PFSK-1 (cell line): ENCODE data around the gene RAPH1.

Experiments used
- FOXP2 ChIP-seq: optimal IDR thresholded peaks from 2 replicates; pipeline ENCODE3; 2011; ENCODE audit warnings: borderline replicate concordance, control low read depth, inconsistent platforms; ENCODE audit not compliant: insufficient read depth; ENCODE audit errors: extremely low read length, extremely low read depth
- POLR2AphosphoS5 ChIP-seq: IDR thresholded peaks from 2 replicates; pipeline ENCODE4 v1.6.1; 2012; ENCODE audit warnings: low read depth, mild to moderate bottlenecking, control low read depth, low read length, moderate library complexity
- SIN3A ChIP-seq: IDR thresholded peaks from 2 replicates; pipeline ENCODE4 v1.6.1; 2012; ENCODE audit warnings: mild to moderate bottlenecking, low read length, moderate library complexity, borderline replicate concordance; ENCODE audit not compliant: insufficient read depth
- TAF1 ChIP-seq: IDR thresholded peaks from 2 replicates; pipeline ENCODE4 v1.6.1; 2012; ENCODE audit warnings: low read length, control low read depth, borderline replicate concordance; ENCODE audit not compliant: insufficient read depth
- TF ChIP-seq, protein P1 (sequence below), 2 experiments: IDR thresholded peaks; 2 replicates each; pipeline versions ENCODE4 v1.6.1 to v1.8.0; 2011 to 2012; ENCODE audit warnings: low read depth in 2 of 2, low read length in 2 of 2, control low read depth in 1 of 2, inconsistent platforms in 1 of 2, mild to moderate bottlenecking in 1 of 2, moderate library complexity in 1 of 2; ENCODE audit not compliant: insufficient read depth in 1 of 2

RAPH1 gene

DNA sequence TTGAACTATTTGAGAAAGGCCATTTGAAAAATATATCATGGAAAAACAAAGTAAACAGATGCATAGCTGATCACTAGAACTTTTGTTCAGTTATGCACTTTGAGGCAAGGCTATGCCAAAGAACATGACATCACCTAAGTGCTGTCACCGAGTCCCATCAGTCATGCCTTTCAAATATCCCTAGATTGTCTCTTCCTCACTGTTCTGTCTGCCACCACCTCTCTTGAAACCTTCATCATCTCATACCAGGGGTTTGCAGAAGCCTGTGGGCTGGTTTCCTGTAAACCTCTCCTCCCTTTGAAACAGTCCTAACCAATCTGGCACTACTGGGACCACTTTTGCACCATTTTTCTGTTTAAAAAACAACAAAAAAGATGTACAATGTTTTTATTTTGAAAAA, 12.3 kb upstream of the RAPH1 start:
- TF ChIP-seq, protein P1, sequence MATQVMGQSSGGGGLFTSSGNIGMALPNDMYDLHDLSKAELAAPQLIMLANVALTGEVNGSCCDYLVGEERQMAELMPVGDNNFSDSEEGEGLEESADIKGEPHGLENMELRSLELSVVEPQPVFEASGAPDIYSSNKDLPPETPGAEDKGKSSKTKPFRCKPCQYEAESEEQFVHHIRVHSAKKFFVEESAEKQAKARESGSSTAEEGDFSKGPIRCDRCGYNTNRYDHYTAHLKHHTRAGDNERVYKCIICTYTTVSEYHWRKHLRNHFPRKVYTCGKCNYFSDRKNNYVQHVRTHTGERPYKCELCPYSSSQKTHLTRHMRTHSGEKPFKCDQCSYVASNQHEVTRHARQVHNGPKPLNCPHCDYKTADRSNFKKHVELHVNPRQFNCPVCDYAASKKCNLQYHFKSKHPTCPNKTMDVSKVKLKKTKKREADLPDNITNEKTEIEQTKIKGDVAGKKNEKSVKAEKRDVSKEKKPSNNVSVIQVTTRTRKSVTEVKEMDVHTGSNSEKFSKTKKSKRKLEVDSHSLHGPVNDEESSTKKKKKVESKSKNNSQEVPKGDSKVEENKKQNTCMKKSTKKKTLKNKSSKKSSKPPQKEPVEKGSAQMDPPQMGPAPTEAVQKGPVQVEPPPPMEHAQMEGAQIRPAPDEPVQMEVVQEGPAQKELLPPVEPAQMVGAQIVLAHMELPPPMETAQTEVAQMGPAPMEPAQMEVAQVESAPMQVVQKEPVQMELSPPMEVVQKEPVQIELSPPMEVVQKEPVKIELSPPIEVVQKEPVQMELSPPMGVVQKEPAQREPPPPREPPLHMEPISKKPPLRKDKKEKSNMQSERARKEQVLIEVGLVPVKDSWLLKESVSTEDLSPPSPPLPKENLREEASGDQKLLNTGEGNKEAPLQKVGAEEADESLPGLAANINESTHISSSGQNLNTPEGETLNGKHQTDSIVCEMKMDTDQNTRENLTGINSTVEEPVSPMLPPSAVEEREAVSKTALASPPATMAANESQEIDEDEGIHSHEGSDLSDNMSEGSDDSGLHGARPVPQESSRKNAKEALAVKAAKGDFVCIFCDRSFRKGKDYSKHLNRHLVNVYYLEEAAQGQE (IDR thresholded peaks at IDR 0.05; ENCODE audit: insufficient read depth in 1 of 2, low read depth in 2 of 2, low read length in 2 of 2): no peak
- no peak for TF ChIP-seq POLR2AphosphoS5
- no peak for TF ChIP-seq TAF1
- no peak for TF ChIP-seq SIN3A
- no peak for TF ChIP-seq FOXP2

DNA sequence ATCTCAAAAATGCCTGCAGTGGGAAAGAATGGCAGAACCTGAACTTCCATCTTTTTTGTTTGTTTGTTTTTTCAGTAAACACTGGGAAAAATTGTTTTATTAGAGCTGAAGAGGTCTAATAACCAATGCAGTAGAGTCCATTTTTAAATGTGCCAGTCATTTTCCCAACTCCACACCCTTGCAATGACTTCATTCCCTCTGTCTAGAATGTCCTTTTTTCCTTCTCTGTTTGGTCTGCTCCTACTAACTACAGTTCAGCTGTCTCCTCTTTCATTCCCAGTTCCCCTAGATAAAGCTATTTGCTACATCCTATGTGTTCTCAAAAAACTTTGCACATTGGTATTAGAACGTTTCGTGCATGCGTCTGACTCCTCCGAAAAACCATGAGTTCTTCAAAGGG, 9.3 kb upstream of the RAPH1 start:
- no peak for TF ChIP-seq POLR2AphosphoS5
- no peak for TF ChIP-seq SIN3A
- TF ChIP-seq, protein P1 (IDR thresholded peaks at IDR 0.05; ENCODE audit: insufficient read depth in 1 of 2, low read depth in 2 of 2, low read length in 2 of 2): no peak
- TF ChIP-seq FOXP2: no peak
- no peak for TF ChIP-seq TAF1

DNA sequence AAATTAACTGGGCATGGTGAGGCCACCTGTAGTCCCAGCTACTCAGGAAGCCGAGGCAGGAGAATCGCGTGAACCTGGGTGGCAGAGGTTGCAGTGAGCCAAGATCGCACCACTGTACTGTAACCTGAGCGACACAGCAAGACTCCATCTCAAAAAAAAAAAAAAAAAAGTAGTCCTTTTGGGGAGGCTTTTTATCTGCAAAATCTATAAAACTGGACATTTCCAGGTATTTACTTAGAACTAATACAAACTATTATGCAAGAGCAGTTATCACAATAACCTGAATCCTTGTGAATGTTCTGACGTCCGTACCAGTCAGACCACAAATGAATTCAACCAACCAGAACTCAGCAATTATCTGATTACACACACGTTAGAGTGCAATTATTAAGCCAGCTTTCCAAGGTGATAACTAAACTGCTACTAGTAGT, 8.8 kb upstream of the RAPH1 start:
- TF ChIP-seq SIN3A (no peak), POLR2AphosphoS5 (no peak), FOXP2 (no peak), TAF1 (no peak)
- TF ChIP-seq, protein P1 (IDR thresholded peaks at IDR 0.05; ENCODE audit: insufficient read depth in 1 of 2, low read depth in 2 of 2, low read length in 2 of 2): no peak

DNA sequence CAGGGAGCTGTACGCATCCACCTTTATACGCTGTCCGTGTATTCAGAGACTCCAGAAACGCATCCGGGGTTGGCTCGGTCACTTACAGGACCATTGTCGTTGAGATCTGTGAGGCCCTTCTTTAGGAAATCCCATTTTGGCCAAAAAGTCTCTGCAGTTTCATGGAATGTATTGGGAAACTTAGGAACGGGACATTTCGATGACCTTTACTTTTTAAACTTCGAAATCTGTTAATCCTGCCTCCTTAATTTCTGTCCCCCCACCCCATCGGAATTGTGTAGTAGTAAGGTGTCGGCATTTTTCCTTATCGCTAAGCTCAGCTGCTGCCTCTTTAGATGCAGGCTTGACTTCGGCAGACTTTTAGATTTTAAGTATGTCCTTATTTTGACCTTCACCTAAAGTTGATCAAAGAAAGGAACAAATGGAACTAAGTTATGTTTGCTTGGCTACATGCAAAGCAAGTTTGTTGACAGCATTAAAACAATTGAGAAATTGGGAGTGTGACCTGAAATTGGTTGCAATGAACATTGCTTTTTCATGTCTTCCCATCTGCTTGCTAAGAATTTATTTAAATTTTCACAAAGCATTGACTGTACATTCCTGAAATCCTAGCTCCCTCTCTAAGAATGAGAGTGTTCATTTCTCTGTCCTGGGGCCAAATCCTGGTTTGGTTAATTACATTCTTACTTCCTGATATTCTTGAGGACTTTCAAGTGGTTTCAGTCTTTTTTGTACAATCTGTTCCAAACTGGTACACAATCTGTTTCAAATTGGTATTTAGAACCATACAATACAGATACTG, 884 bp upstream of the RAPH1 start:
- TF ChIP-seq TAF1 (no peak), SIN3A (no peak), FOXP2 (no peak)
- TF ChIP-seq, protein P1 (IDR thresholded peaks at IDR 0.05; ENCODE audit: insufficient read depth in 1 of 2, low read depth in 2 of 2, low read length in 2 of 2): 0 out of 4 replicates have a peak, but pooled peaks of 1 of the 2 experiments have one; percentile 14
